HG02588 (cell line): ENCODE data around the gene ZNF674.
A peak's percentile ranks its signal among the peaks of the same experiment; 100 is the strongest.
"Not testable (repeated sequence)": the region's sequence is repeated elsewhere in the genome, so short reads cannot be mapped to it uniquely, and the experiment has no call there.

Experiments
- ATAC-seq: cut with Tn5 transposase; IDR thresholded peaks from one replicate; pipeline ENCODE4 v1.9.1; 2021; ENCODE audit warnings: mild to moderate bottlenecking, moderate library complexity; ENCODE audit not compliant: unreplicated experiment

ZNF674 gene

DNA sequence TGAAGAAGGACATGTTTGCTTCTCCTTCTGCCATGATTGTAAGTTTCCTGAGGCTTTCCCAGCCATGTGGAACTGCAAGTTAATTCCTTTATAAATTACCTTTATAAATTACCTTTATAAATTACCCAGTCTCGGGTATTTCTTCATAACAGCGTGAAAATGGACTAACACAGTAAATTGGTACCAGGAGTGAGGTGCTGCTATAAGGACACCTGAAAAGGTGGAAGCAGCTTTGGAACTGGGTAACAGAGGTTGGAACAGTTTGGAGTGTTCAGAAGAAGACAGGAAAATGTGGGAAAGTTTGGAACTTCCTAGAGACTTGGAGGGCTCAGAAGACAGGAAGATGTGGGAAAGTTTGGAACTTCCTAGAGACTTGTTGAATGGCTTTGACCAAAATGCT lies 66.6 kb downstream of the ZNF674 start:
- not testable (repeated sequence) for ATAC-seq

DNA sequence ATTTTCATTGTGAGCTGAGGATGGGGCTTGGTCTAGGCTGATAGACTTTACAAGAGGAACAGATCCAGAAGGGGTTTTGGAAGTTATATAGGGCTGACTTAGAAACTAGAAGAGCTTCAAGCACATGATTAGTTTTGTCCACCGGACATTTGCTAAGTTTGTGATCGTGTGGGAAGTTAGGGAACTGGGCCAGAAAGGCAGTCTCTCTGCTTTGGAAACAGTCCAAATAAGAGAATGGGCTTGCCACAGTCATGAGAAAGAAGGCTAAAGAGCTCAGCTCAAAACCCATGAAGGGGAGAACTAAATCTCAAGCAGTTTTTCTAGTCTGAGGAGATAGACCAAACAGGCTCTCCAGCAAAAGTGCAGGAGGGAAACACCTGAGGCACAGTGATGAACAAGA lies 67.8 kb downstream of the ZNF674 start:
- no peak for ATAC-seq

DNA sequence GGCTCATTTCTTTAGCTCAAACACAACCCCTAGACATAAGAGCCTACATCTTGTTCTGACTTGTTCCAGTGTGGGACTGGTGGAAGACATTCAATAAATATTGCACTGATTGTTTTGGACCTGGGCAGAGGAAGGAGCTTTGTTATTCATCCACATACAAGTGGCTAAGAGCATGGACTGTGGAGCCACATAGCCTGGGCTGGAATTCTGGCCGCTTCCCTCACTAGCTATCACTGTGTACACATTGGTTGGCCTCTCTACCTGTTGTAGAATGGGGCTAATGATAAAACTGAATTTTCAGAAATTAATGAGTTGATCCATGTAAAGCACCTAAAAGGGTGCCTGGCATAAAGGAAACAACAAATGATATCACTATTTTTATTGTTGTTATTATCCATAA lies 80.0 kb downstream of the ZNF674 start:
- no peak for ATAC-seq

DNA sequence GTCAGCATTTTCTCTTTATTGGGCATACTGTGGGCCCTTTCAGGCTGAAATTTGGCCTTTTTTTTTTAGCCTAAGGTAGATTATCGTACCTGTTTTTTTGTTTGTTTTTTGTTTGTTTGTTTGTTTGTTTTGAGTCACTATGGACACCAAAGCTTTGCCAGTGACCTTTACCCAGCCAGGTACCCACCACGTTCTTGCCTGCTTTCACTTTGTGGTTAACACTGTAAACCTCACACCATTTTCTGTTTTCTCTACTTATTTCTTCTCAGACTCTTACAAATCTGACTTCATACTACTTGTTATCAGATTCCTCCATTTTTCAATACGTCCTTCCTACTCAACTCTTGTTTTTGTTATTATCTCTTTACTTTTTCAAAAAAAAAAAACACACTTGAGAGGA lies 81.5 kb downstream of the ZNF674 start:
- ATAC-seq = no peak

DNA sequence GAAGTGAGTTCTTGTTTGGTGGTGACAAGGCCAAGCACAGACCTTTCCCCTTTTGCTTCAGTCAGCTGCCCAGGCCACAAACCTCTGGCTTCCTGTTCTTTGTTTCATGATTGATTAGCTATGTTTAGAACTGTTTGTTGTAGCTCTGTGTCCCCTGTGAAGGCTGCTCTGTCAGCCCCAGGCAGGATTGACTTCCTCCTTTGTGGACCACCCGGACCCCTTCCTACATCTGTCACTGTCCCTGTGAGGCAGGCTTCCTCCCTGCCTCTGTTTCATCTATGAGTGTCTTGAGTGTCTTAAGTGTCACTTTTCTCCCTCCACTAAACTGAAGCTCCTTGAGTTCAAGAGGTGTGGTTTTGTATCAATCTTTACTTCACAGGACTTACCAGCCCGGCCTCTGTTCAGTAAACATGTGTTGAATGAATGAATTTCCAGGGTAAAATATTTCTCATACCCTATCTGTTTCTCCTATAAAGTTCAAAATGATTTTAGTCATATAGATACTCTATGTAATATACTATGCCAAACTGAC lies 83.5 kb downstream of the ZNF674 start:
- peak; percentile 97 for ATAC-seq

DNA sequence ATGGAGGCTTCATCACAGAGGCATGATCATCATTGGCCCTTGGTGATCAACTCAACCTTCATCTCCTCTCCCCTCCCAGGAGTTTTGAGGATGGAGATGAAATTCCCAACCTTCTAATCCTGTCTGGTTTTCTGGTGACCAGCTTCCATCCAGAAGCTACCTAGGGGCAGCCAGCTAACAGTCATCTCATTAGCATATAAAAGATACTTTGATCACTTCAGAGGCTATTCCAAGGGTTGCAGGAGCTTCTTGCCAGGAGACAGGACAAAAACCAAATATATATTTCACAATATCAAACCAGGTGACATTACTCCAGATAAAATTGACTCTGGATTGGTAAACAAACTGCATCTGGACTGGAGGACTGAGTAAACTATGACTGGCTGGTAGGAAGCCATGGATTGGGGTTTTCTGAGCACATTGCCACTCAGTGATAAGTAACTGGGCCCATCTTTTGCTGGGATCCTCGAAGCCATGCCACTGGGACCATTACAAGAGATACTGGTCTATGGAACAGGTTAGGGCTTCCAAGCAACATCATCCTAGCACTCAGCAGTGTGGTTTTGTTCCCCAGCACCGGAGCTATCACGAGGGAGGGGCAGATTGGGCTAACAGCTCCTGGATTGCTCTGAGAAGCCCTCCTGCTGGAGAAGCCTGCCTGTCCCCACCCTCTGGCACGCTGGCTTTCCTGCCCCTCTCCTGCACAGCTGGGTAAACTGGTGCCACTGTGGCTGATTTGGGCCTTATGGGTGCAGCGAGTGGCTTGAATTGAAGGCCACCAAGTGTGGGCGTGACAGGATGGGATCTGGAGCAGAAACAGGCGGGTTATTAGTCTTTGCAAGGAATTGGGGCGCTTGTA lies 84.2 kb downstream of the ZNF674 start:
- ATAC-seq = peak; percentile 10

DNA sequence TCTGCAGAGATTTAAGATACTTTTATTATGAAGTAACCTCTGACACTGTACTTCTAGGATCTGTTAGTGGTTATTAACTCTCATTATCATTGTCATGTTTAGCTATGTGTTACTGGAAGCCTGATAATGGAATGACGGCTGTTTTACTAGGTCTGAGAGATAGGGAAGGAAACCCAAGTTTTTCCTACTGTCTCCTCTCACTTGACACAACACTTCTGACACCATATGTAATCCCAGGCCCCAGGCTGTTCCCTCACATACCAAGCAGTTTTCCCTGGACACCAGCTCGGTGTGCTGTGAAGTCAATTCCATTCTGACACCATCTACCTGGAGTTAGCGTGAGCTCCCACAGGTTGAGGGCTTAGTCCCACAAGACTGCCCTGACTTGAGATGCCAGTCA lies 85.6 kb downstream of the ZNF674 start:
- no peak for ATAC-seq

DNA sequence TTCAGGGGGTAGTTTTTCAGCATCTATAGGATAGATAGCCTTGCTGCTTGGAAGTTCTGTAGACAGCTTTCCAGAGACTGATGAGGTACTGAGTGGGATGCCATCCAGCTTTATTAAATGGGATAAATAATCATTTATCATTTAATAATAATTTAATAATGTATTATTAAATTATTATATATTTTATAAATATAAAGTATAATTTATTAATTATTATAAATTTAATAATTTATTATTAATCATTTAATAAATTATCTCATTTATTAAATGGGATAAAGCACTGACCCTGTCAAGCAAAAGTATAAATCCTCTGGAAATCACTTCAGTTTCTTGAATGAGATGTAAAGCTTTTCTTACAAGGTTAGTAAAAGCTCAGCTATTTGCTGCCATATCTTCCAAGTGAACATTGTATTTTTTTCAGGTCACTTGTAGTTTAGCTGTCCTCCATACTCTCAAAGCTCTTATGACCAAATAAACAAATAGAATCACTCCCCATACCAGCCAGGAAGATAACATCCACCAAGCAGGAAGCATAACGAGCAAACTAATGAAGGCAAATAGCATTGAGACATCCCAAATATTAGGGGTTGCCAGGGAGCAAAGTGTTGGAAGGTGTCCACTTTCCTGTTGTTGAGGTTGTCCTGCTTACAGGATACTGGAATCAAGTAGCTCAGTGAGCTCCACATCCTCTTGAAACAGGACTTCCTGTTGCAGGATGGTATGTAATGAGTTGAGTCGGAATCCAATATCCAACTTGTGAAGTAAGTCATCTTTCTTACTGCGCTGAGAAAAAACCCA lies 88.9 kb downstream of the ZNF674 start:
- no peak for ATAC-seq
